Sigmoid colon (tissue), 7 donors: ENCODE results near the gene SYF2. TPM values are rescaled to one million over a fixed set of nuclear protein-coding genes. Genes with fewer than 3 reads are reported as not detected.
"Not testable (repeated sequence)": the region's sequence is repeated elsewhere in the genome, so short reads cannot be mapped to it uniquely, and the experiment has no call there.

ENCODE experiments used
- DNase-seq: peaks from one replicate; pipeline ENCODE4 v3.0.0-alpha.2; 2019
- H3K27ac ChIP-seq, 4 donors: fragments of 200-600 bp; sonication (generic); one replicate each; pipeline ENCODE4 v1.5.1; 2016 to 2019; ENCODE audit warnings: mild to moderate bottlenecking in 1 of 4
- H3K27me3 ChIP-seq, 3 donors: fragments of 200-600 bp; sonication (generic); one replicate each; pipeline ENCODE4 v1.5.1; 2019; ENCODE audit warnings: mild to moderate bottlenecking in 1 of 3
- H3K36me3 ChIP-seq, 4 donors: fragments of 200-600 bp; sonication (generic); one replicate each; pipeline ENCODE4 v1.5.1; 2016 to 2019
- H3K4me1 ChIP-seq, 4 donors: fragments of 200-600 bp; sonication (generic); one replicate each; pipeline ENCODE4 v1.5.1; 2017 to 2019
- H3K4me3 ChIP-seq, 4 donors: fragments of 200-600 bp; sonication (generic); one replicate each; pipeline ENCODE4 v1.5.1; 2017 to 2019; ENCODE audit warnings: mild to moderate bottlenecking in 2 of 4, moderate library complexity in 1 of 4
- H3K9me3 ChIP-seq, 4 donors: fragments of 200-600 bp in 3 of 4; sonication (generic) in 3 of 4; one replicate each; pipeline versions ENCODE4 v1.5.1 to v1.6.1; 2013 to 2019
- CTCF ChIP-seq, 4 experiments: fragments of 450-650 bp in 3 of 4; fragments of 200-600 bp in 1 of 4; IDR thresholded peaks; one replicate each; pipeline ENCODE4 v1.5.1; 2016 to 2019; ENCODE audit warnings: antibody characterized with exemption in 4 of 4, mild to moderate bottlenecking in 3 of 4, moderate library complexity in 2 of 4
- EP300 ChIP-seq, 4 donors: sonication (generic); formaldehyde crosslinking; IDR thresholded peaks; one replicate each; pipeline ENCODE4 v1.6.1; 2017; ENCODE audit warnings: antibody characterized with exemption in 4 of 4
- POLR2A ChIP-seq, 2 donors: fragments of 450-650 bp; IDR thresholded peaks; one replicate each; pipeline ENCODE4 v1.6.1; 2016; ENCODE audit warnings: antibody characterized with exemption in 2 of 2, mild to moderate bottlenecking in 2 of 2, moderate library complexity in 2 of 2
- POLR2AphosphoS5 ChIP-seq, 4 donors: sonication (generic); formaldehyde crosslinking; IDR thresholded peaks; one replicate each; pipeline ENCODE4 v1.6.1; 2017; ENCODE audit warnings: antibody characterized with exemption in 4 of 4
- WGBS, 2 donors: extraction: QIAGEN DNeasy Blood & Tissue Kit; methylation state at CpG; one replicate each; pipeline ENCODE4 v1.1.7; 2013; 5-methylcytosine and 5-hydroxymethylcytosine counted together
- intact Hi-C: fragments of 100-400 bp; cut with DNase I; formaldehyde crosslinking; loops from one replicate; pipeline ENCODE4 v1.15.1; 2023
- polyA plus RNA-seq, 3 donors: library from polyadenylated mRNA; stranded (reverse); fragments of 200-250 nt; gene quantifications; one replicate each; pipeline ENCODE4 v1.2.3, GENCODE V29; 2013
- total RNA-seq, 4 donors: library from RNA; depleted of rRNA; stranded (reverse); fragments of >200 nt; gene quantifications; one replicate each; pipeline ENCODE4 v1.1.0, GENCODE V29; 2016
- donor health status: healthy with polysubstance abuse.
- donor health status: Bipolar disorder and iron deficiency.
- donor health status: healthy.

Gene SYF2
- total and polyA plus RNA-seq, 7 donors: 58.2 to 138 (median 95.2) TPM

GRCh38 chr1:25190260-25190659 is 42.0 kb downstream of the SYF2 start:
- Histone ChIP-seq H3K27me3 (peaks cover 0 to 21% (median 0%) of the 10 kb centered on the region in 3 donors), H3K4me1 (no peaks in the 10 kb centered on the region), H3K27ac (no peak overlapping the region), H3K4me3 (no peak overlapping the region), H3K9me3 (no peaks in the 10 kb centered on the region), H3K36me3 (no peaks in the 10 kb centered on the region)
- intact Hi-C loops: no loop called here
- WGBS, 2 donors: 83 to 85% methylated on average over 2 of the region's 2 CpGs
- no peak for TF ChIP-seq CTCF (IDR thresholded peaks at IDR 0.05)
- no peak for DNase-seq

- DNase-seq, intact Hi-C loops: not testable (repeated sequence)
- WGBS, 2 donors: 97 to 98% methylated on average over 3 of the region's 3 CpGs
Observed at GRCh38 chr1:25187904-25188303, 44.4 kb downstream of the SYF2 start.

GRCh38 chr1:25187077-25187476 is 45.2 kb downstream of the SYF2 start:
- WGBS, 2 donors: 90% methylated on average over 5 of the region's 5 CpGs
- no peak for DNase-seq
- intact Hi-C loops: no loop called here
- Histone ChIP-seq H3K4me3 (no peak overlapping the region), H3K27me3 (peaks cover 0 to 23% (median 0%) of the 10 kb centered on the region in 3 donors), H3K9me3 (no peaks in the 10 kb centered on the region), H3K4me1 (no peaks in the 10 kb centered on the region), H3K36me3 (no peaks in the 10 kb centered on the region), H3K27ac (no peak overlapping the region)
- TF ChIP-seq POLR2AphosphoS5 (IDR thresholded peaks at IDR 0.05) (peak in 1 of 4 donors; percentile 17), POLR2A (IDR thresholded peaks at IDR 0.05) (no peak)

More at GRCh38 chr1:25187904-25188303, 44.4 kb downstream of the SYF2 start:
- not testable (repeated sequence) for H3K9me3 ChIP-seq, H3K4me3 ChIP-seq, H3K27ac ChIP-seq, H3K36me3 ChIP-seq, H3K4me1 ChIP-seq
- peaks cover 0 to 23% (median 0%) of the 10 kb centered on the region in 3 donors for H3K27me3 ChIP-seq

GRCh38 chr1:25186161-25187007 is 45.9 kb downstream of the SYF2 start:
- H3K27me3 ChIP-seq: peaks cover 0 to 23% (median 0%) of the 10 kb centered on the region in 3 donors
- intact Hi-C loops: no loop called here
- no peak overlapping the region for H3K27ac ChIP-seq
- 84 to 89% methylated on average over 14 of the region's 14 CpGs for WGBS, 2 donors
- H3K4me1 ChIP-seq: no peaks in the 10 kb centered on the region
- no peaks in the 10 kb centered on the region for H3K9me3 ChIP-seq
- H3K36me3 ChIP-seq: no peaks in the 10 kb centered on the region
- H3K4me3 ChIP-seq: no peak overlapping the region
- no peak for TF ChIP-seq EP300 (IDR thresholded peaks at IDR 0.05)
- TF ChIP-seq POLR2AphosphoS5 (IDR thresholded peaks at IDR 0.05): no peak
- TF ChIP-seq POLR2A (IDR thresholded peaks at IDR 0.05): no peak
- TF ChIP-seq CTCF (IDR thresholded peaks at IDR 0.05): no peak
- no peak for DNase-seq

- TF ChIP-seq POLR2A (IDR thresholded peaks at IDR 0.05): no peak
- no peak for TF ChIP-seq POLR2AphosphoS5 (IDR thresholded peaks at IDR 0.05)
- TF ChIP-seq CTCF (IDR thresholded peaks at IDR 0.05): no peak
- no peak for TF ChIP-seq EP300 (IDR thresholded peaks at IDR 0.05)
- no peak for DNase-seq
- intact Hi-C loops: no loop called here
- peaks cover 0 to 23% (median 0%) of the 10 kb centered on the region in 3 donors for H3K27me3 ChIP-seq
- no peak overlapping the region for H3K4me3 ChIP-seq
- H3K36me3 ChIP-seq: no peaks in the 10 kb centered on the region
- H3K4me1 ChIP-seq: no peaks in the 10 kb centered on the region
- H3K9me3 ChIP-seq: no peaks in the 10 kb centered on the region
- no peak overlapping the region for H3K27ac ChIP-seq
- WGBS, 2 donors: 58 to 77% methylated on average over 10 of the region's 10 CpGs
Observed at GRCh38 chr1:25185409-25186160, 46.7 kb downstream of the SYF2 start.
